GM18502 (cell line): ENCODE results near the gene FURIN.

Experiments
- ATAC-seq: cut with Tn5 transposase; IDR thresholded peaks from one replicate; pipeline ENCODE4 v1.9.1; 2021; ENCODE audit warnings: mild to moderate bottlenecking; ENCODE audit not compliant: unreplicated experiment, poor library complexity

FURIN gene

GRCh38 chr15:90931828-90932659 lies 63.7 kb downstream of the FURIN start, which contains the start of gene HDDC3:
Gene HDDC3, minus strand, starts transcription at chr15:90932549. Its CDS starts 9 bp downstream, at chr15:90932540.
- ATAC-seq = peak; percentile 52

- ATAC-seq = no peak
These were observed 64.2 kb downstream of the FURIN start for GRCh38 chr15:90932660-90932991.
